HG03103 (cell line): ENCODE results near the gene NMNAT3.

Experiments
- ATAC-seq: cut with Tn5 transposase; IDR thresholded peaks from one replicate; pipeline ENCODE4 v1.9.1; 2021; ENCODE audit warnings: low read depth; ENCODE audit not compliant: unreplicated experiment

NMNAT3 gene

GRCh38 chr3:139524841-139525636 lies 152.7 kb downstream of the NMNAT3 start:
- no peak for ATAC-seq

DNA sequence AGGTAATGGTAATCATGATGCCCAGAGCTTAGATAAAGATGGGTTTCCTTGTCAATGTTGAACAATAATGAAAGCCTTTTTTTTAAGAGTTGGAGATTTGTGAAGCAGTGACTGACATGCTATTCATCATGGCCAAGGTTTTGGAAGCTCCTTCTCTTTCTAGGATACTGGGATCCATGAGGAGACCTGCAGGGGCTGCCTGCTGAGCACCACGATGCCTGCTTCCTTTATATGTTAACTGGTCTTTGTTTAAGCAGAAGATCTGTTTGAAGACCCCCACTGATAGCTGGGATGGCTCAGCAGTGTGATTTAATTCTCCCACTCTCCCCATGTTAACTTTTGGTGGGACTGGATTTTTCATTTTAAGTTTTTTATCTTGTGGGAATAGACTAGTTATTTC lies 154.1 kb downstream of the NMNAT3 start:
- ATAC-seq, result no peak

DNA sequence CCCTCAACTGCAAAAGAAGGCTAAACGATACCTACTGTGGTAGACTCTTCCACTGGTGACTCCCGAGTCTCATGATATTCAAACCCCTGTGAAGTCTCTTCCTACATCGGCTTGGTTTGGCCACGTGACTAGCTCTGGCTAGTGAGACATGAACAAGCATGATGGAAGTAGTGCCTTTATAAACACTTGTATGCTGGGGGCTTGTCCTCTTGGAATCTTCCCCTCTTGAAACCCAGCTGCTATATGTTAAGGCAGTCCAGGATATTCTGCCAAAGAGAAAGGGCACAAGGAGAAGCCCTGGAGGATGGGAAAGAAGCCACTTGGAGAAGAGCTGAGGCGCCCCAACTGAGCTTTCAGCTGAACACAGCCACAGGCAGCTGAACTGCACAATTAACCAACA lies 154.6 kb downstream of the NMNAT3 start:
- ATAC-seq, result no peak

- no peak for ATAC-seq
Measured at GRCh38 chr3:139522421-139522820, 155.4 kb downstream of the NMNAT3 start.

GRCh38 chr3:139521816-139522215 lies 156.0 kb downstream of the NMNAT3 start:
- no peak for ATAC-seq

- no peak for ATAC-seq
Measured at GRCh38 chr3:139521144-139521543, 156.6 kb downstream of the NMNAT3 start.

GRCh38 chr3:139519998-139520737 lies 157.6 kb downstream of the NMNAT3 start:
- ATAC-seq, result no peak

DNA sequence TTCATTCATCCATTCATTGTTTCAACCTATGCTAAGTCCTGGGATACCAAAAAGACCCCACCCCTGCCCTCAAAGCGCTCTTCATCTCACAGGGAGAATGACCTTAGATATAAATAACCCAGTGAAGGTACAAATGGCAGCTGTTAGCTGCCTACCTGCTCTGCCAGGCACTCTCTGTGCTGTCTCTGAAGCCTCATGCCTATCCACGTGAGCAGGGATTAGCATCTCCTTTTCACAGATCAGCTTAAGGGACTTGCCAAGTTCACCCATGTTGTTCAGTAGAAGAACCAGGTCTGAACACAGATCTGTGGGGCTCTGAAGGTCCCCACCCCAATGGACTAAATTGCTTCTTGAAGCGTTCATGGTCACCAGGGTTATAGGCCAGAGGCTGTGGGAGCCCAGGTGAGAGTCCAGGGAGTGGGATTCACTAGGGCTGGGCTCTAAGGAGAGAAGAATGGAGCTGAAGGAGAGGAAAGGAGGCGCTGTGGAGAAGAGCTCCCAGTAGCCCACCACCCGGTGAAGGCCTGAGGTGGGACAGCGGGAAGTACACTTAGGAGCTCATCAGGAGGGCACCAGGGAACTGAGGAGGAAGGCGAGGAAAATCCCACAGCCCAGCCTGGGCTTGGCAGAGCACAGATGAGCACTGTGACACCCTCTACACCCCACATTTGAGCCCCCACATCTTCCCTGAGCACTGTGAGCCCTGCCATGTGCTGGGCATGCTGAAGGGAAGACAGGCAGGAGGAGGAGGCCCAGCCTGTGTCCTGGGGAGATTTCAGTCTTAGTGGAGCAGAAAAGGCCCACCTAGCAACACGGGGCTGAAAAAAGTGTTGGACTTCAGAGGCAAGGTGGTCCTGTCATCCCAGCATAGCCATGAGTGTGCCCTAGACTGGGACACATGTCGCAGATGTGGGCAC lies 158.6 kb downstream of the NMNAT3 start:
- ATAC-seq, result no peak

DNA sequence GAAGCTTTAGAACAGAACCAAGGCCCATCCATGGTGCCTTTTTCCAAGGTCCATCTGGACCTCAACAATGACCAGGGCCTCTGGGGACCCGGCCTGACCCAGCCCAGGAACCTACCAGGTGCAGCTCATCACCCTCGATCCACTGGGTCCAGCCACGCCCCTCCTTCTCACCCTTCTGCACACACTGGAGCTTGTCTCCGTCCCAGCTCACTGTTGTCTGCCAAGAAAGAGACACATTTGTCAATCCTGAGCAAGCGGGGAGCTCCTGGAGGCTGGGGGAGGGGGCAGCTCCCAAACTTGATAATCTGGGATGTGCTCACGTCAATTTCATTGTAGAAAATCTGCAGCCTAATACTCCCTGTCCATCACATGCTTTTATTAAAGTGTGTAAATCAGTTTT lies 159.5 kb downstream of the NMNAT3 start:
- no peak for ATAC-seq

GRCh38 chr3:139517321-139518065 lies 160.3 kb downstream of the NMNAT3 start:
- ATAC-seq, result no peak

GRCh38 chr3:139514741-139515140 lies 163.0 kb downstream of the NMNAT3 start:
- no peak for ATAC-seq
